OCI-LY7 (cell line): Measurements from ENCODE around the gene SELENOI.
A peak's percentile ranks its signal among the peaks of the same experiment; 100 is the strongest.

Experiments used
- EZH2phosphoT487 ChIP-seq: fragments of 200-600 bp; sonication (generic); IDR thresholded peaks from 2 replicates; pipeline ENCODE4 v1.6.1; 2018; ENCODE audit warnings: low read depth, borderline replicate concordance, mild to moderate bottlenecking, mixed run types, antibody characterized with exemption, low read length, moderate library complexity, mixed read lengths
- TF ChIP-seq, protein P1 (sequence below): fragments of 200-600 bp; sonication (generic); conservative IDR thresholded peaks from 2 replicates; pipeline ENCODE4 v1.5.1; 2014; ENCODE audit warnings: mild to moderate bottlenecking, antibody characterized with exemption, low read length, moderate library complexity, mixed read lengths

DNA sequence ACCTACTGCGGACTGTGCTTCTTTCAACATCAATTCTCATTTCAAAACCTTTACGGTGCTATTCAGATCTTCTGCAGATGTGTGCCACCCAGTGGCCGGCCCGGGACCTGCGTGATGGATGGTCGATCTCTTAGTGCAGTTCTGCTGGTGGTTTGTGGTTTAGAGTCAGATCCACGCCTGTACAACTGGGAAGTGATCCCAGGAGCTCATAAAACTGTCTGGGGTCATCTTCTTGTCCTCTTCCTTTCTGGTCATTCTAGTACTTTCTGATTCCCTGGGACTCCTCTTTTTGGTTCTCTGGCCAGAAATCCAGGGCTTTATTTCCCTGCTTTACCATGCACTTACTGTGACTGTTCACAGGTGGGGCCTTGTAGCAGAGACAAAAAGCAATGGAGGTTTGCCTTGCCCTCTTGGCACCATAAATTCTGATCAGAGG, 15.8 kb upstream of the SELENOI start:
- no peak for TF ChIP-seq EZH2phosphoT487
- TF ChIP-seq, protein P1, sequence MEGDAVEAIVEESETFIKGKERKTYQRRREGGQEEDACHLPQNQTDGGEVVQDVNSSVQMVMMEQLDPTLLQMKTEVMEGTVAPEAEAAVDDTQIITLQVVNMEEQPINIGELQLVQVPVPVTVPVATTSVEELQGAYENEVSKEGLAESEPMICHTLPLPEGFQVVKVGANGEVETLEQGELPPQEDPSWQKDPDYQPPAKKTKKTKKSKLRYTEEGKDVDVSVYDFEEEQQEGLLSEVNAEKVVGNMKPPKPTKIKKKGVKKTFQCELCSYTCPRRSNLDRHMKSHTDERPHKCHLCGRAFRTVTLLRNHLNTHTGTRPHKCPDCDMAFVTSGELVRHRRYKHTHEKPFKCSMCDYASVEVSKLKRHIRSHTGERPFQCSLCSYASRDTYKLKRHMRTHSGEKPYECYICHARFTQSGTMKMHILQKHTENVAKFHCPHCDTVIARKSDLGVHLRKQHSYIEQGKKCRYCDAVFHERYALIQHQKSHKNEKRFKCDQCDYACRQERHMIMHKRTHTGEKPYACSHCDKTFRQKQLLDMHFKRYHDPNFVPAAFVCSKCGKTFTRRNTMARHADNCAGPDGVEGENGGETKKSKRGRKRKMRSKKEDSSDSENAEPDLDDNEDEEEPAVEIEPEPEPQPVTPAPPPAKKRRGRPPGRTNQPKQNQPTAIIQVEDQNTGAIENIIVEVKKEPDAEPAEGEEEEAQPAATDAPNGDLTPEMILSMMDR, result peak; percentile 96
